Activated gamma-delta T cell (primary cell): ENCODE results near the gene COL23A1.

Experiments used
- DNase-seq: peaks from one replicate; lab custom pipeline; 2025; lab: John Stamatoyannopoulos, UW

COL23A1 gene

DNA sequence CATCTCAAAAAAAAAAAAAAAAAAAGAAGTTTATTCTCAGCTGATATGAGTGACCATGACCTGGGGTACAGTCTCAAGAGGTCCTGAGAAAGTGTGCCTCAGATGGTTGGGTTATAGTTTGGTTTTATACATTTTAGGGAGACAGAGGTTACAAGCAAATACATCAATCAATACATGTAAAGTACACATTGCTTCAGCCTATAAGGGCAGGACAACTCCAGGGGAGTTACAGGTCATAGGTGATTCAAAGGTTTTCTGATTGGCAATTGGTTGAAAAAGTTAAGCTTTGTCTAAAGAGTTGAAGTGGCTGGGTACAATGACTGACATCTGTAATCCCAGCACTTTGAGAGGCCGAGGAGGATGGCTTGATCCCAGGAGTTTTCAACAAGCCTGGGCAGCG lies 400.8 kb downstream of the COL23A1 start:
- DNase-seq = no peak
